ENCODE results near the gene FNDC4. TPM values are rescaled to one million over a fixed set of nuclear protein-coding genes. Genes with fewer than 3 reads are reported as not detected.

FNDC4 gene
- total RNA-seq, 2 experiments from 2014 or later: not detected

DNA sequence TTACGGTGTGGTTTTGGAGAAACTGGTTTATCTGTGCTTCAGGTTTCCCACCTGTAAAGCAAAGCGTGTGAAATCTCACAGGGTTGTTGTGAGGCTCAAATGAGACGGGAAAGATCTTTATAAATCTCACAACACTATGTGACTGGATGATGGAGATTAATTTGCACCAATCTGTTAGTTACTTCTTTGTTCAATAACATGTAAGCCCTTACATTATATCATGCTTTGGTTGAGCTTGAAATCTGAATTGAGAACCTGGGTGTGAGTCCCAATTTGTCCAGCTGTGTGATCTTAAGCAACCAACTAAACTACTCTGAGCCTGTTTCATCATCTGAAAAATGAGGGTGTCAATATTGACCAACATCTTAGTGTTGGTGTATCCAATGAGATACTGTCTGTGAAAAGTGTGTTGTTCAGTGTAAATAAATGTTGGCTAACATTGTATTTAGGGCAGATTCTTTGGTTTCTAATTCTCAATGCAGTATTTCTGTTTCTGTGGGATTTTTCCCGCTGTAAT lies 898 bp upstream of the FNDC4 start:
- peaks cover 9% of the 10 kb centered on the region for H3K4me1 Mint-ChIP-seq (ENCODE audit: low read depth)
- no peak overlapping the region for H3K27ac Mint-ChIP-seq
- intact Hi-C loops (cut with micrococcal nuclease): no loop called here
- H3K27me3 Mint-ChIP-seq: peaks cover 41% of the 10 kb centered on the region
- DNase-seq (no peak), ATAC-seq (no peak)
- no peak for TF ChIP-seq CTCF (IDR thresholded peaks at IDR 0.05)
- ChIA-PET CTCF (no interaction called here), POLR2A (interaction anchor here (0.7 kb wide), 1 partner anchor 11 kb away, joined by 3 read pairs; no protein-coding TSS in a partner anchor)
- no peaks in the 10 kb centered on the region for H3K9me3 Mint-ChIP-seq
- peak overlapping the region; percentile 47 for H3K4me3 Mint-ChIP-seq
- no peaks in the 10 kb centered on the region for H3K36me3 Mint-ChIP-seq (ENCODE audit: low read depth)

DNA sequence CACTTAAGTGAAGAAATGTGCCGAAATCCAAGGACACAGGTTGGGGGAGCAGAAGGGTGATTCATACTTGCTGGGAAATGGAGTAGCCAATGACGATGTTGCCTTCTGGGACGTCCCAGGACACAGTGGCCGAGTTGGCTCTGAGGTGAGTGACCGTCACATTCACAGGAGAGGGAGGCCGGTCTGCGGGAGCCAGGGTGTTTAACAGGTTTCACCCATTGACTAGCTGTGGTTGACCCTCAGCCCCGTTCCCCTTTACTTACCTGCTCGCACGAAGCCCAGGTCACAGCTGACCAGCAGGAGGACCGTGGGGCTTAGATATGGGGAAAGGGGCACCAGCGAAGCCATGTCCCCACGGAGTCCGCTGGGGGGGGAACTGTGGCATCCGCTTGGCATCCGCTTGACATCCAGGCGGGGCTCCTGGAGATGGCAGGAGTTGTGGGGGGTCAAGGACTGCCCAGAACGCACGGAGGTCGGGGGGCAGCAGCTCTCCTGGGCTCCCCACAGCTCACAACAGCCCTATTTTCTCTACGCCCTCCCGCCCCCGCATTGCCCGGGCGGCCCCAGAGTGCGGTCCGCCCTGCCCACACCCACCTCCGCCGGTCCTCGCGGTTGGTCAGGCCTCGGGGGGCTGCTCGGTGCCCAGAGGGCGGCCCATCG lies 586 bp downstream of the FNDC4 start:
- no peak overlapping the region for H3K27ac Mint-ChIP-seq
- ChIA-PET CTCF (interaction anchor here (0.8 to 0.9 kb wide), 2 partner anchors 65 to 215 kb away, joined by 3 read pairs; no protein-coding TSS in a partner anchor), POLR2A (no interaction called here)
- no peaks in the 10 kb centered on the region for H3K36me3 Mint-ChIP-seq (ENCODE audit: low read depth)
- ATAC-seq (no peak), DNase-seq (no peak)
- H3K9me3 Mint-ChIP-seq: no peaks in the 10 kb centered on the region
- no peak for TF ChIP-seq CTCF (IDR thresholded peaks at IDR 0.05)
- H3K4me1 Mint-ChIP-seq (ENCODE audit: low read depth): peaks cover 18% of the 10 kb centered on the region
- intact Hi-C loops (cut with micrococcal nuclease): no loop called here
- H3K4me3 Mint-ChIP-seq: peak overlapping the region; percentile 51
- peaks cover 41% of the 10 kb centered on the region for H3K27me3 Mint-ChIP-seq

DNA sequence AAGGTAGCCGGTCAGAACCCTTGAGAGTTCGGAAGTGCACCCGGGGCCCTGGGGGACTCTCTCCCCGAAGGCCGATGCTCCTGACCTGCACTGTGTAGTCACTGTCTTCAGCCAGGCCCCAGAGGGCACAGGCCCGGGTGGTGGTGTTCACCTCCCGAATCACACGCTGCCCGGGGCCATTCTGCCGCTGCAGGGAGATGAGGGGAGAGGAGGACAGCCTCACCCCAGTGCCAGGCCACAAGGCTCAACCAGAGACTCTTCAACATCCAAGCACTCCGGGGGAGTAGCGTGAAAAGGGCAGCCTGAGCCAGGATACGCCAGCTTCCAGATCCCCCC lies 1.1 kb downstream of the FNDC4 start:
- Mint-ChIP-seq H3K27ac (no peak overlapping the region), H3K27me3 (peaks cover 41% of the 10 kb centered on the region), H3K4me1 (ENCODE audit: low read depth) (peaks cover 22% of the 10 kb centered on the region), H3K4me3 (peak overlapping the region; percentile 51), H3K36me3 (ENCODE audit: low read depth) (no peaks in the 10 kb centered on the region), H3K9me3 (no peaks in the 10 kb centered on the region)
- no peak for TF ChIP-seq CTCF (IDR thresholded peaks at IDR 0.05)
- ChIA-PET POLR2A (no interaction called here), CTCF (interaction anchor here (0.8 kb wide), 1 partner anchor 215 kb away, joined by 3 read pairs; no protein-coding TSS in a partner anchor)
- ATAC-seq (no peak), DNase-seq (no peak)
- intact Hi-C loops (cut with micrococcal nuclease): no loop called here

- POLR2A ChIA-PET: no interaction called here
- CTCF ChIA-PET: no interaction called here
- H3K36me3 Mint-ChIP-seq (ENCODE audit: low read depth): no peaks in the 10 kb centered on the region
Observed at GRCh38 chr2:27492557-27492956, 2.4 kb downstream of the FNDC4 start.

More at GRCh38 chr2:27492557-27492956, 2.4 kb downstream of the FNDC4 start:
- H3K4me1 Mint-ChIP-seq (ENCODE audit: low read depth): peaks cover 26% of the 10 kb centered on the region
- ATAC-seq (no peak), DNase-seq (no peak)
- TF ChIP-seq CTCF (IDR thresholded peaks at IDR 0.05): no peak
- no peak overlapping the region for H3K27ac Mint-ChIP-seq
- peaks cover 36% of the 10 kb centered on the region for H3K27me3 Mint-ChIP-seq
- H3K4me3 Mint-ChIP-seq: no peak overlapping the region
- no peaks in the 10 kb centered on the region for H3K9me3 Mint-ChIP-seq
- intact Hi-C loops (cut with micrococcal nuclease): no loop called here

Data from activated CD8-positive, alpha-beta T cell treated with anti-CD3 and anti-CD28 coated beads for 36 hours (primary cell).